Measurements from ENCODE around the gene MEIS1.

Gene MEIS1

DNA sequence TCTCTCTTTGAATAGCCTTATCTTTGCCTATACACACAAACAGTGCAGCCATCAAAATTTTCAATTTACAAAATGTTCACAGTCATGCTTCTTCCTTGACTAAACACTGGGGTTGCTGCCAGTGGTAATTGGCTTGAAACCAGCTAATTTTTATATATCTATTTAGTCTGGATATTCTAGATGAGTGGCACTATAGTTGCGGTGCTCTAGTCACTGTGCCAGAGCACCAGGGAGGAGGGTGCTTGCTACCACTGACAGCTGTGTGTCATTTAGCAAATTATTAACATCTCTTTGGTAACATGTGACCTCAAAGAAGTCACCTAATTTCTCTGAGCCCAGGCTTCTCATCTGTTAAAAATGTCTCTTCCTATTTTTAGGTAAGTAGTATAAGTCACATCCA, 130.4 kb downstream of the MEIS1 start:
- no peak for DNase-seq (ENCODE audit: low read depth)
- in situ Hi-C loops (cut with HindIII; ENCODE audit: low sequenced_read_pairs): no loop called here
- TF ChIP-seq, protein P1, sequence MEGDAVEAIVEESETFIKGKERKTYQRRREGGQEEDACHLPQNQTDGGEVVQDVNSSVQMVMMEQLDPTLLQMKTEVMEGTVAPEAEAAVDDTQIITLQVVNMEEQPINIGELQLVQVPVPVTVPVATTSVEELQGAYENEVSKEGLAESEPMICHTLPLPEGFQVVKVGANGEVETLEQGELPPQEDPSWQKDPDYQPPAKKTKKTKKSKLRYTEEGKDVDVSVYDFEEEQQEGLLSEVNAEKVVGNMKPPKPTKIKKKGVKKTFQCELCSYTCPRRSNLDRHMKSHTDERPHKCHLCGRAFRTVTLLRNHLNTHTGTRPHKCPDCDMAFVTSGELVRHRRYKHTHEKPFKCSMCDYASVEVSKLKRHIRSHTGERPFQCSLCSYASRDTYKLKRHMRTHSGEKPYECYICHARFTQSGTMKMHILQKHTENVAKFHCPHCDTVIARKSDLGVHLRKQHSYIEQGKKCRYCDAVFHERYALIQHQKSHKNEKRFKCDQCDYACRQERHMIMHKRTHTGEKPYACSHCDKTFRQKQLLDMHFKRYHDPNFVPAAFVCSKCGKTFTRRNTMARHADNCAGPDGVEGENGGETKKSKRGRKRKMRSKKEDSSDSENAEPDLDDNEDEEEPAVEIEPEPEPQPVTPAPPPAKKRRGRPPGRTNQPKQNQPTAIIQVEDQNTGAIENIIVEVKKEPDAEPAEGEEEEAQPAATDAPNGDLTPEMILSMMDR (IDR thresholded peaks at IDR 0.05; ENCODE audit: low read depth, low read length, missing control alignments): no peak
- H3K4me3 ChIP-seq (ENCODE audit: low read depth, low read length): no peak overlapping the region

DNA sequence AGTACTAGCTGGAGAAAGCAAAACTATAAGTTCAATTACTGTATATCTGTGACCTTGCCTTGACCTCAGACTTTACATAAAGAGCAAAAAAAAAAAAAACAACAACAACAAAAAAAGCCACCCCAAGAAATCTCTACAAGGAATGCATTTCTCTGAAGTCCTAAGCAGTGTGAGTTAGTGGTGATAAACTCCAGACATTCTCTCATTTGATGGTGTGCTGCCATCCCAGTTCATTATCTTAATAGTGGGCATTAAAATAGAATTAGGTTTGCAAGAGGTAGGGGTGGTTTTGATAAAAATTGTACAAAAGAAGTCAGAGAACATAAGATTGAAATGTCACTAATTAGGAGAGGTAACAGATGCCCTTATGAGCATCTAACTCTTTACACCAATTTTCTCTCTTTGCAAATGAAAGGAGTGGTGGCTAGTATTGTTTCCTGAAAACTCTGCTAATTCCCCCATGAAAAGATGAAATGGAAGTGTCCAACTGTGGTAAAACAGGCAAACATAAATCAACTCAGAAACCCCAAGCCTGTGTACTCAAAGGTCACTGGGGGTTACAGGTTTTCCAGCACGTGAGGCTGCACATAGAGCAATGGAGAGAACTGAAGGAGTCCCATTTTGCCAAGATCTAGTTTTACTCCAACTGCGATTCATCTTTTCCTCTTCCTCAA, 131.9 kb downstream of the MEIS1 start:
- in situ Hi-C loops (cut with HindIII; ENCODE audit: low sequenced_read_pairs): no loop called here
- no peak overlapping the region for H3K4me3 ChIP-seq (ENCODE audit: low read depth, low read length)
- DNase-seq (ENCODE audit: low read depth): no peak
- TF ChIP-seq, protein P1 (IDR thresholded peaks at IDR 0.05; ENCODE audit: low read depth, low read length, missing control alignments): no peak

DNA sequence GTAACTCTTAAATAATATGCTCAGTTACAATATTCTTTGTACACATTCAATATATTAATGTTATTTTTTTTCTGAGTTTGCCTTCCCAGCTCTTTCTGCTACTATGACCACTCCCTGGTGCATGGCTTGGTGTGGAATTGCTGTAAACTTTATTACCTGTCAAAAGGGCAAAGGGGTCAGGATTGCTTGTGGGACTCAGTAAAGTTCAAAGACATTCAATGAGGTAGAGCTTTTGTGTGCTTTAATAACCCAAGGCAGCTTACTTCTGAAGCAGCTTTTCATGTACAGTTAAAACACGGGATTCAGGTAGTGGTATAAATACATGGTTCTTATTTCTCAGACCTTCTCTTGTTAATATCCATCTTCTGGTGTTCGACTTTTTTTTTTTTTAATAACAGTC, 132.8 kb downstream of the MEIS1 start:
- in situ Hi-C loops (cut with HindIII; ENCODE audit: low sequenced_read_pairs): no loop called here
- H3K4me3 ChIP-seq (ENCODE audit: low read depth, low read length): no peak overlapping the region
- no peak for DNase-seq (ENCODE audit: low read depth)
- TF ChIP-seq, protein P1 (IDR thresholded peaks at IDR 0.05; ENCODE audit: low read depth, low read length, missing control alignments): no peak

DNA sequence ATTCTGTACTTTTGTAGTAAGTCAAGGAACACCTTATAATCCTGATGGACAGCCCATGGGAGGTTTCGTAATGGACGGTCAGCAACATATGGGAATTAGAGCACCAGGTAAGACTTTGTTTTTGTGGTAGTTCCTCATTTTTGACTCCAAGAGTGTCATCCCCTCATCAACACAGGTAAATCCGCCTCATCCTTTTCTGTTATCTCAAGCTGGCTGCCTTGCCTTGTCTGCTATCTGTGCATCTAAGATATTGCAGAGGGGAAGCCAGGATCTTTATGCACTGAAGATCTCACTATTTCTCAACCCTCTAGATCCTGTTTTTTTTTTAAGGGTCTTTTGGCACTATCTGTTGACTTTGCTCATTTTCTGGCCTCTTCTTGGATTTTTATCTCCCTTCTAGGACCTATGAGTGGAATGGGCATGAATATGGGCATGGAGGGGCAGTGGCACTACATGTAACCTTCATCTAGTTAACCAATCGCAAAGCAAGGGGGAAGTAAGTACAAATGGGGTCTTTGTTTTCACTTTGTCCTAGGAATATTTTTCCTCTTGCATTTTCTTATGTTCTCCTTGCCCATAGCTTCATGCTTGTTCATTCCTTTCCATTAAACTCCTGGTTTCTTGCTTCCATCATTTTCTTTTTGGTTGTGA, 133.8 kb downstream of the MEIS1 start:
- H3K4me3 ChIP-seq (ENCODE audit: low read depth, low read length): no peak overlapping the region
- in situ Hi-C loops (cut with HindIII; ENCODE audit: low sequenced_read_pairs): no loop called here
- TF ChIP-seq, protein P1 (IDR thresholded peaks at IDR 0.05; ENCODE audit: low read depth, low read length, missing control alignments): no peak
- no peak for DNase-seq (ENCODE audit: low read depth)

DNA sequence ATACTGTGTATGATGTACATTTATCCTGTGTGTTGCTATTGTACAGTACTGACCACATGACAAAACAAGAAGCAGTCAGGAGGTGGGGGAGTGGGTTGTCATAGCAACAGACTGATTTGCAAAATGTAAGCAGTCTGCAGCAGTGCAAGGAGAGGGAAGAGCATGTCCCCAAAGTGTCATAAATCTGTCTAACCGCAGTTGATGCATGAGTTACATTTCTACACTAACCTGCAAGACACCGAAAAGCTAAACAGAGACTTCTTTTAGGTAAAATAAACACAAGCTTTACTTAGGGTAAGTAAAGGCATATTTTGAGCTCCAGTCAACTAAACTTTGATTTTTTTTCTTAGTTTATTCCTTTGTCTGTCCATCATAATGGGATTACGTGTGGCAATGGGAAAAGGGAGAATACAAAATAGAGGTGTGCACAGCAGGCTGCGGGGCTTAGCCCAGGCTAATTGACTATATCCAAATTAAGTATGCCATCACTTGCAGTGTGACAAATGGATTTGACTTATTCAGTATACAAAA, 134.5 kb downstream of the MEIS1 start:
- in situ Hi-C loops (cut with HindIII; ENCODE audit: low sequenced_read_pairs): no loop called here
- DNase-seq (ENCODE audit: low read depth): no peak
- no peak overlapping the region for H3K4me3 ChIP-seq (ENCODE audit: low read depth, low read length)

DNA sequence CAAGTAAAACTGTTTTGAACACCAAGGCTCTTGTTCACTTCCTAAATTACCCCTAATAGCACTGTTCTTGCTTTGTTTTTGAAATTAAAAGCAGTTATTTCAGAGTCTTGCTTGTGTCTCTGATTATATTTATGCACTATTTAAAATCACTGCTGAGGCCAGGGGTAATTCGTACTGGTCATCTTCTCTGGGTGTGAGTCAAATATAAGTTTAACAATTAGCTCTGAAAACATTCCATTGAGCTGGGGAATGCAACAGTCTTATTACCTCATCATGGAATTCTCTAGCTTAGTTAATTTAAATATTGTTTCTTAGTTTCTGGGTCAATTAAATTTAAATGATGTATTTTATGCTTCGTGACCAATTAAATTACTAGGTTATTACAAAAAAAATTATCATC, 135.0 kb downstream of the MEIS1 start:
- TF ChIP-seq, protein P1 (IDR thresholded peaks at IDR 0.05; ENCODE audit: low read depth, low read length, missing control alignments): no peak
- DNase-seq (ENCODE audit: low read depth): no peak
- no peak overlapping the region for H3K4me3 ChIP-seq (ENCODE audit: low read depth, low read length)
- in situ Hi-C loops (cut with HindIII; ENCODE audit: low sequenced_read_pairs): no loop called here

More for the DNA sequence above, 134.5 kb downstream of the MEIS1 start:
- TF ChIP-seq, protein P1 (IDR thresholded peaks at IDR 0.05; ENCODE audit: low read depth, low read length, missing control alignments): no peak
